Hematopoietic multipotent progenitor cell treated with erythropoietin and hydrocortisone succinate and interleukin-3 and kit ligand, for 4 days (in vitro differentiated cells): ENCODE results near the gene CLEC2A.
A peak's percentile ranks its signal among the peaks of the same experiment; 100 is the strongest.
"Not testable (repeated sequence)": the region's sequence is repeated elsewhere in the genome, so short reads cannot be mapped to it uniquely, and the experiment has no call there.

Experiments
- DNase-seq: peaks from one replicate; pipeline ENCODE4 v3.0.0-alpha.2; 2015

The CLEC2A gene, protein sequence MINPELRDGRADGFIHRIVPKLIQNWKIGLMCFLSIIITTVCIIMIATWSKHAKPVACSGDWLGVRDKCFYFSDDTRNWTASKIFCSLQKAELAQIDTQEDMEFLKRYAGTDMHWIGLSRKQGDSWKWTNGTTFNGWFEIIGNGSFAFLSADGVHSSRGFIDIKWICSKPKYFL

GRCh38 chr12:9932270-9932669 is at the start of gene CLEC2A:
TSS of gene CLEC2A (minus strand) at chr12:9932370. CDS start at chr12:9932329, 41 bp downstream.
- no peak for DNase-seq

- DNase-seq: no peak
Measured at GRCh38 chr12:9980126-9980525, 48.0 kb upstream of the CLEC2A start.

DNA sequence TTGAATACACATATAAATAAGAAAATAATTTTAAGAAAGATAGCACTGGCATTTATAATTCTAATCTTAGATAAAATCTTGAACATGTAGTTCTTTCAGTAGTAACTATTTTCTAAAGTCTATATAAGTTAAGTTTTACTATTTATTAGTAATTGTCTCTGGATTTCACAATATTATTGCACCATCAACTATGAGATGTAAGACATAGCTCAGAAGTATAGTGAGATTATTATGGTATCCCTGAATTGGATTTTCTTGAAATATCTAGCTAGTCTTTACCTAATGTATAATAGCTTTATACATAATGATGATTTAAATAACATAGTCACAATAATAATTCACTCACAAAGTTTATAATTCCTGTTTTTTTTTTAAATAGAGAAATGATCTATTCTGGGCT is 45.7 kb upstream of the CLEC2A start:
- no peak for DNase-seq

DNA sequence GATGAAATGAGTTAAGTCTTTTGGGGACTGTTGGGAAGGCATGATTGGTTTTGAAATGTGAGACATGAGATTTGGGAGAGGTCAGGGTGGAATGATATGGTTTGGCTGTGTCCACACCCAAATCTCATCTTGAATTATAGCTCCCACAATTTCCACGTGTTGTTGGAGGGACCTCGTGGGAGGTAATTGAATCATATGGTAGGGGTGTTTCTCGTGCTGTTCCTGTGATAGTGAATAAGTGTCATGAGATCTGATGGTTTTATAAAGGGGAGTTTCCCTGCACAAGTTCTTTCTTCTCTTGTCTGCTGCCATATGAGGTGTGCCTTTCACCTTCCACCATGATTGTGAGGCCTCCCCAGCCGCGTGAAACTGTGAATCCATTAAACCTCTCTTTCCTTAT is 44.5 kb upstream of the CLEC2A start:
- not testable (repeated sequence) for DNase-seq

DNA sequence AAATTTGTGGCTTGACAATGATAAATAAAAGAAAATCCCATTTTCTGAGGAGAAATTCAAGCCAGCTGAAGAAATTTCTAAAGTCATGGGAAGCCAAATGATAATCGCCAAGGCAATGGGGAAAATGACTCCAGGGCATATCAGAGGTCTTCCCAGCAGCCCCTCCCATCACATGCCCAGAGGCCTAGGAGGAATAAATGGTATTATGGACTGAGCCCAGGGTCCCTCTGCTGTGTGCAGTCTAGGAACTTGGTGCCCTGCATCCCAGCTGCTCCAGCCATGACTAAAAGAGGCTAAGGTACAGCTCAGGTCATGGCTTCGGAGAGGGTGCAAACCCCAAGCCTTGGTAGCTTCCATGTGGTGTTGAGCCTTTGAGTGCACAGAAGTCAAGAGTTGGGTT is 43.4 kb upstream of the CLEC2A start:
- no peak for DNase-seq

- DNase-seq: not testable (repeated sequence)
Measured at GRCh38 chr12:9974731-9975130, 42.6 kb upstream of the CLEC2A start.

- no peak for DNase-seq
Measured at GRCh38 chr12:9973949-9974348, 41.8 kb upstream of the CLEC2A start.

DNA sequence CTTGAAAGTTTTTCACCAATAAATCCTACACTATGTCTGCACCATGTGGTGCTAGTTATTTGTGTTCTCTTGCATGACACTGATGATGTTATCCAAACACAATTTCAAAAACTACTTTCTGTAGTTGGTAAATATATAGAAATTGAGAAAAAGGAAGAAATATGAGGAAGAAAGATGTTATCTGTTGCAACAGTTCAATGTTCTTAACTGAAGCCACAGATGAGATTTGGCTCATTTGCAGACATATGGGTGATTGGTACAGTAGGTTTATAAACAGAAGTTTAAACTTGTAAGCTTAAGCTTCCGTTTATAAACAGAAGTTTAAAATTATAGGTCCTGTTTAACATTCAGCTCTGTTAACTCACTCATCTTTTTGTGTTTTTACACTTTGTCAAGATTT is 39.0 kb upstream of the CLEC2A start, which contains the start of gene CLEC12A:
Gene CLEC12A, plus strand, starts transcription at position 229 of the 400 bp plus-strand sequence. CDS start 188 bp downstream, outside the sequence.
- DNase-seq: peak; percentile 79

DNA sequence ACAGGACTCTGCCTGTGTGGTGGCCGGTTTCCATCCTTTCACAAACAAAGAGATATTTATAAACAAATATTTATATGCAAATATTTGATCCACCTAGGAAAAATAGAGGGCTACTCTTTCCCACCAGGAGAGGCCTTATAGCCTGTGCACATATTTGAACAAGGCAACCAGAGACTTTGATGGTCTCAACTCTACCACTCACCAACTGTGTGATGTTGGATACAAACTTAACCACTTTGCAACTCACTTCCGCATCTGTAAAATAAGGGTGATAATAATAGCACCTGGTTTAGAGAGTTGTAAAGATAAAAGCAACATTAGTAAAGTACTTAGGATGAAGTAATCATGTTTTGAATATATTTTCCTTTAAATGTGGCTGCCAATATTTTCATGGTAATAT is 37.5 kb upstream of the CLEC2A start:
- DNase-seq: no peak

GRCh38 chr12:9961901-9962300 is 29.7 kb upstream of the CLEC2A start:
- DNase-seq: no peak

DNA sequence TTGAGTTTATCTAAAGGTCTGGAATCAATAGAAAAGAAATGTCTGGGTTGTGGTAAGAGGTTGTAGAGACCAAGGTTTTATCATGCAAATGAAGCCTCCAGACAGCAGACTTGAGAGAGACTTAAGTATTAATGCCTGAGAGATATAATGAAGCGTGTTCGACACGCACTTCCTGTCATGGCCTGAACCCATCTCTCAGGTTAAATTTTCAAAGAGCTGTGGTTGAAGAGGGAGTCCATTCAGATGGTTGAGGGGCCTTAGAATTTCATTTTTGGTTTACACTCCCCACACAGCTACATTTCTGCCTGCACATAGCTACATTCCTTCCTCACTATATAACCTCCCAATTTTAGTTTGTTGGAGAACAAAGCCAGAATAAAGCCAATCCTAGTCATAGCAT is 28.9 kb upstream of the CLEC2A start:
- DNase-seq: no peak

DNA sequence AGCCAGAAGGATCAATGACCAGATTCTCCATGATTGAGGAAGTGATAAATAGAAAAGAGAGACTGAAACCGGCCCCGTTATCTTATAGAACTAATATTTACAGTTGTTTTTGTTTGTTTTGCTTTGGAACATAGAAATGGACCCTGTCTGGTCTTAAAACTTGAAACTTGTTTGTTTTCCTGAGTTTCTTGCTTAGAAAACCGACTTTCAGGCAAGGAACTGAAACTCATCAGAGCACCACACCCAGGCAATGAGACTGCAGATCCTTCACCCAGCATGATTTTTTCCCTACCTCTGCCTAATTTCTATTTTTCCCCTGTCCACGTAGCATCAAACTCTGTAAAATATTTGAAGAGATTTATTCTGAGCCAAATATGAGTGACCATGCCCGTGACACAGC is 28.4 kb upstream of the CLEC2A start:
- no peak for DNase-seq

DNA sequence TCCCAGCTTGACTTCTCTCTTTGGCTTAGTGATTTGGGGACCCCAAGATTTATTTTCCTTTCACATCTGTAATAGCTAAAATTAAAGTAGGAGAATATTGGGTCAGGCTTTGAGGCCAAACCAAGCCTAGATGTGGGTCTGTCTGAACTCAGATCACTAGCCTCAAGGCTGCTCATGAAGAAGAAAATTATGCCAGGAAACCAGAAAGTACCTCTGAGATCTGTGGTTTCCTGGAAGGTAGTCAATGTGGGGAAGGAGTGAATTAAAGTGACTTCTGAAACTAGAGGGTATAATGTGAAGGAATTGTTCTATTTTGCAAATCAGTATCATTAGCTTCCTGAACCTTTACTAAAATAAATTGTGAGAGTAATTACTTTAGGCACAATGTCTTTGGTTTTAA is 25.7 kb upstream of the CLEC2A start:
- DNase-seq: no peak

DNA sequence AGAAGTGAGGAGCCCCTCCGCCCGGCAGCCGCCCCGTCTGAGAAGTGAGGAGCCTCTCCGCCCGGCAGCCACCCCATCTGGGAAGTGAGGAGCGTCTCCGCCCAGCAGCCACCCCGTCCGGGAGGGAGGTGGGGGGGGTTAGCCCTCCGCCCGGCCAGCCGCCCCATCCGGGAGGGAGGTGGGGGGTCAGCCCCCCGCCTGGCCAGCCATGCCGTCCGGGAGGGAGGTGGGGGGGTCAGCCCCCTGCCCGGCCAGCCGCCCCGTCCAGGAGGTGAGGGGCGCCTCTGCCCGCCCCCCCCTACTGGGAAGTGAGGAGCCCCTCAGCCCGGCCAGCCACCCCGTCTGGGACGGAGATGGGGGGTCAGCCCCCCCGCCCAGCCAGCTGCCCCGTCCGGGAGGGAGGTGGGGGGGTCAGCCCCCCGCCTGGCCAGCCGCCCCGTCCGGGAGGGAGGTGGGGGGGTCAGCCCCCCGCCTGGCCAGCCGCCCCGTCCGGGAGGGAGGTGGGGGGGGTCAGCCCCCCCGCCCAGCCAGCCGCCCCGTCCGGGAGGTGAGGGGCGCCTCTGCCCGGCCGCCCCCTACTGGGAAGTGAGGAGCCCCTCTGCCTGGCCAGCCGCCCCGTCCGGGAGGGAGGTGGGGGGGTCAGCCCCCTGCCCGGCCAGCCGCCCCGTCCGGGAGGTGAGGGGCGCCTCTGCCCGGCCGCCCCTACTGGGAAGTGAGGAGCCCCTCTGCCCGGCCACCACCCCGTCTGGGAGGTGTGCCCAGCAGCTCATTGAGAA is 21.0 kb upstream of the CLEC2A start:
- not testable (repeated sequence) for DNase-seq

DNA sequence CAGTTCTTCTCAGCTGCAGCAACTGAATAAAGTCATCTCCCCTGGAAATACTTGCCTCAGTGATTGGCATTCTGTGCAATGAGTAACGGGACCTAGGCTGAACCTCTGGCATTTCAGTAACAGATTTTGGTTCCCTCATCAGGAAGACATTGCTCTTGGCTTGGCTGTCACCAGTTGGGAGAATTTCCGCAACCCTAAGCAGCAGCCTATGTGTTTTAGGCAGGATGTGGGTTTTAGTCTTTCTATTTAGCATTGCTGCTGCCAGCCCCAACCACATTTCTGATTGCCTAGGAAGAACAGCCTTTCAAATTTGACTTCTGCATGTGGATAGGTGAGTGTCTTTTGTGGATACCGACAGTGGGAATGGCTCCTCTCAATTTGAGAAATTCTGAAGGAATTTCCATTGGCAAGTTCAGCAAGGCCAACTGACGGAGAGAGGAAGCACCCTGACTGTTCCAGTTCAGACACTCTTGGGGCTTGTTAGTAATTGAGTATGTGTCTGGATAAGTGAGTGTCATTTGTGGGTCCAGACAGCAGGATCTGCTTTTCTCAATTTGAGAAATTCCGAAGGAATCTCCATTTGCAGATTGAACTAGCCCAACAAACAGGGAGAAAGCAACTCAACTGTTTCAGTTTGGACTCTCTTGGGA is 19.0 kb upstream of the CLEC2A start:
- peak; percentile 74 for DNase-seq

- peak; percentile 60 for DNase-seq
Measured at GRCh38 chr12:9948606-9949296, 16.6 kb upstream of the CLEC2A start.

DNA sequence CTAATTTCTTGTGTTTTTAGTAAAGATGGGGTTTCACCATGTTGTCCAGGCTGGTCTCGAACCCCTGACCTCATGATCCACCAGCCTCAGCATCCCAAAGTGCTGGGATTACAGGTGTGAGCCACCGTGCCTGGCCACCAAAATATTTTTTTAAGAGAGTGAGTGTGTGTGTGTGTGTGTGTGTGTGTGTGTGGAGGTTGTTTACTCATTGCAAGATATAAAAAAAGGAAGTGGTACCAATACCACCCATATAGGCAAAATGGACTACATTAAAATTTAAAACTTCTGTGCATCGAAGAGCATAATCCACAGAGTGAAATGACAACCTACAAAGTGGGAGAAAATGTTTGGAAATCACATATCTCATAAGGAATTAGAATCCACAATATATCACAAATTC is 15.5 kb upstream of the CLEC2A start:
- DNase-seq: no peak

- DNase-seq: peak; percentile 33
Measured at GRCh38 chr12:9944391-9944790, 12.2 kb upstream of the CLEC2A start.

- peak; percentile 66 for DNase-seq
Measured at GRCh38 chr12:9943240-9943639, 11.1 kb upstream of the CLEC2A start.

DNA sequence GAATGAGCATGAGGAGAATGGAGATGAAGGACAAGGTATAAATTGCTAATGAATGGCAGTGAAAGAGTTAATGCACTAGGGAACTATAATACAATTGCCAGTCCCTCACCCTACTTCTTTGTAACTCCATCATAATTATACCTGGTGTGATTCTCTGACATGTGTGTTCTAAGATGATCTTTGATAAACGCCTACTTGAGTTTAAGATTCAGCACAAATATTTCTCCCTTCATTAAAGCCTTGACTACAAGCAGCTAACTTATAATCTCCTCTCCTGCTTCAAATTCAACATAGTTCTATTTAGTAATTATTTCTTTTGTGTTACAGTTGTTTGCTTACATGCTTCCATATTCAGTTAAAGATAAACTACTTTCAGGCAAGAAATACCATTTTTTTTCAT is 9.7 kb upstream of the CLEC2A start:
- no peak for DNase-seq

DNA sequence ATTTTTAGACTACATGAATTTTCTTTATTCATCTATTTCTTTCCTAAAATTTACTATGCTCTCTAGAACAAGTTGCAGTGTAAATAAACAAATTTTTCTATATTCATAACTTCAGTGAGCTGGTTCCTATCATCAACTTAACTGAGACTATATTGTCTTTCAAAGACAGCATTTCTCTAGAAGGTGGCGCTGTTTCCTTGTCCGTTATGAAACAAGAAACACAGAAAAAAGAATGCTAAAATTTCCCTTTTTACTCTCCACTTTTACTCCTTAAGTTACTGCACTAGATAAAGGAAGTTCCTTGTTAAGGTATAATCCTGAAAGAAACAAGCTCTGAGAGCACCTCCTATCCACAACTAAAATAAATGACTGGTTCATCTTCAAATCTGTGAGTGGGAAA is 8.2 kb upstream of the CLEC2A start:
- DNase-seq: peak; percentile 80

DNA sequence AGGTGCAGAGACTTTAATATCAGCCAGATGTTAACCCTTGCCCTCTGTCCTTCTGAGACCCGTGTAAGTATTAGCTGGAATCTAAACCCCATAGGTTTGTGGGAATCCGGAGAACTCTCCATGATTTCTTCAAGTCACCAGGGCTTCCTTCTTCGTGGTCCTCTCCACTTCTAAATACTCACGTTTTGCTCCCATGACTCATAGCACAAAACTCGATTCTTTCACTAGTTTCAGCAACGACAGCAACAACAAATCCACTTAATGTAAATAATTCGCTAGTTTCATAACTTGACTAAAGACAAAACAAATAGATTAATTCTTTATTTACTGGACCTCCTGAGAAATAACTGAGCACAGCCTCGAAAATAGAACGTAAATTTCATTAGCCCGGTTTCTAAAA is 4.4 kb upstream of the CLEC2A start:
- DNase-seq: no peak

- no peak for DNase-seq
Measured at GRCh38 chr12:9935026-9935425, 2.9 kb upstream of the CLEC2A start.

DNA sequence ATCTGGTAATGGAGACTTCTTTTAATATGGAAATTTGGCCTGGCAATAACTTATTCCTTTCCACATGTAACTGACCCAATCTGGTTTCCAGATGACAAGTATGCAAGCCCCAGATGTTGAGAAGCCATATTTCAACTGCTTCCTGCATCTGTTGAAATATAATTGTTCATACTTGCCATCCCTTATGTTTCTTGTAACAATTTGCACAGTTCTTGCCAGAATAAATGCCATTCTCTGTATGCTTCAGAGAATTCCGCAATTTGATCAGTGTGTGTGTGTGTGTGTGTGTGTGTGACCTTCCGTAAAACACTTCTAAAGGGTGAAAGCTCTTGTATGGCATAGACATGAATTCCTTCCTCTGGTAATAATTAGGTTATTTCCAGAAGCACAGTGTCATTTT is 1.8 kb upstream of the CLEC2A start:
- DNase-seq: no peak
